SU-DHL-6 (cell line): ENCODE results near the gene NCF4.

Experiments used
- CTCF ChIP-seq: fragments of 200-600 bp; sonication (generic); IDR thresholded peaks from one replicate; pipeline ENCODE4 v1.5.1; 2017; ENCODE audit warnings: antibody characterized with exemption, mild to moderate bottlenecking, low read length, moderate library complexity; ENCODE audit not compliant: insufficient read depth, poor library complexity, severe bottlenecking
- EZH2phosphoT487 ChIP-seq: fragments of 200-600 bp; sonication (generic), shearing (Covaris generic); conservative IDR thresholded peaks from 2 replicates; pipeline ENCODE4 v1.6.1; 2018; ENCODE audit warnings: mild to moderate bottlenecking, antibody characterized with exemption, low read length, moderate library complexity, mixed read lengths

- TF ChIP-seq CTCF (no peak), EZH2phosphoT487 (no peak)
Observed at GRCh38 chr22:36887162-36887561, 26.4 kb downstream of the NCF4 start.
